ENCODE results near the gene F2R.
"Not testable (repeated sequence)": the region's sequence is repeated elsewhere in the genome, so short reads cannot be mapped to it uniquely, and the experiment has no call there.

GRCh38 chr5:76771041-76771440, 55.1 kb downstream of the F2R start:
- TF ChIP-seq CTCF (conservative IDR thresholded peaks at IDR 0.05); EZH2 (IDR thresholded peaks at IDR 0.05; ENCODE audit: low read depth): not testable (repeated sequence)

All from PC-9 (cell line).